H9 (cell line): ENCODE data around the gene GRIP1. TPM values are rescaled to one million over a fixed set of nuclear protein-coding genes. Genes with fewer than 3 reads are reported as not detected.

Source experiments
- DNase-seq: peaks from one replicate; pipeline ENCODE4 v3.0.0-alpha.2; 2017
- H2AFZ ChIP-seq: one replicate; pipeline ENCODE4 v1.6.1; 2013; ENCODE audit warnings: mild to moderate bottlenecking, low read length, control low read depth, moderate library complexity
- H2AK5ac ChIP-seq: 2 replicates; pipeline ENCODE4 v1.6.1; 2013; ENCODE audit warnings: low read length, control low read depth, mixed read lengths; ENCODE audit not compliant: insufficient read length
- H2BK120ac ChIP-seq: one replicate; pipeline ENCODE4 v1.6.1; 2013; ENCODE audit warnings: low read depth, mild to moderate bottlenecking, low read length, control low read depth, inconsistent platforms; ENCODE audit not compliant: poor library complexity, severe bottlenecking
- H2BK12ac ChIP-seq: 2 replicates; pipeline ENCODE4 v1.6.1; 2013; ENCODE audit warnings: low read length, control low read depth, mixed read lengths, low read depth; ENCODE audit not compliant: insufficient read length
- H2BK15ac ChIP-seq: 2 replicates; pipeline ENCODE4 v1.6.1; 2013; ENCODE audit warnings: low read depth, low read length, control low read depth
- H2BK20ac ChIP-seq: one replicate; pipeline ENCODE4 v1.6.1; 2013; ENCODE audit warnings: low read depth, mild to moderate bottlenecking, low read length, control low read depth, inconsistent platforms; ENCODE audit not compliant: poor library complexity, severe bottlenecking
- H2BK5ac ChIP-seq: 2 replicates; pipeline ENCODE4 v1.6.1; 2013; ENCODE audit warnings: low read length, control low read depth, mixed read lengths; ENCODE audit not compliant: insufficient read length
- H3K14ac ChIP-seq: 2 replicates; pipeline ENCODE4 v1.6.1; 2013; ENCODE audit warnings: low read length, control low read depth; ENCODE audit not compliant: insufficient read depth
- H3K18ac ChIP-seq: 2 replicates; pipeline ENCODE4 v1.6.1; 2013; ENCODE audit warnings: low read depth, mild to moderate bottlenecking, mixed read lengths, low read length, control low read depth; ENCODE audit not compliant: insufficient read length
- H3K23ac ChIP-seq: 2 replicates; pipeline ENCODE4 v1.6.1; 2013; ENCODE audit warnings: low read length, control low read depth, mixed read lengths, low read depth; ENCODE audit not compliant: insufficient read length
- H3K23me2 ChIP-seq: 2 replicates; pipeline ENCODE4 v1.6.1; 2013; ENCODE audit warnings: low read depth, mild to moderate bottlenecking, mixed read lengths, low read length, control low read depth; ENCODE audit not compliant: insufficient read length, poor library complexity, severe bottlenecking
- H3K27ac ChIP-seq: 2 replicates; pipeline ENCODE4 v1.5.1; 2013; ENCODE audit warnings: low read length, control low read depth, mixed read lengths, low read depth; ENCODE audit not compliant: insufficient read length
- H3K27me3 ChIP-seq: 2 replicates; pipeline ENCODE4 v1.6.1; 2013; ENCODE audit warnings: low read length, control low read depth, inconsistent platforms; ENCODE audit not compliant: insufficient read depth
- H3K4ac ChIP-seq: 2 replicates; pipeline ENCODE4 v1.6.1; 2013; ENCODE audit warnings: low read depth, mild to moderate bottlenecking, control low read depth, inconsistent platforms, low read length, moderate library complexity
- H3K4me1 ChIP-seq: 2 replicates; pipeline ENCODE4 v1.6.1; 2013; ENCODE audit warnings: low read length, control low read depth, inconsistent platforms; ENCODE audit not compliant: insufficient read depth
- H3K4me2 ChIP-seq: 2 replicates; pipeline ENCODE4 v1.6.1; 2013; ENCODE audit warnings: low read length, control low read depth, mixed read lengths; ENCODE audit not compliant: insufficient read length, insufficient read depth
- H3K56ac ChIP-seq: 2 replicates; pipeline ENCODE4 v1.6.1; 2013; ENCODE audit warnings: low read depth, mild to moderate bottlenecking, mixed read lengths, low read length, control low read depth; ENCODE audit not compliant: insufficient read length
- H3K79me1 ChIP-seq: 2 replicates; pipeline ENCODE4 v1.6.1; 2013; ENCODE audit warnings: low read depth, mild to moderate bottlenecking, moderate library complexity, low read length, control low read depth, inconsistent platforms; ENCODE audit not compliant: insufficient read depth, poor library complexity, severe bottlenecking
- H3K79me2 ChIP-seq: 2 replicates; pipeline ENCODE4 v1.6.1; 2013; ENCODE audit warnings: low read length, control low read depth, inconsistent platforms; ENCODE audit not compliant: insufficient read depth
- H3K9ac ChIP-seq: 2 replicates; pipeline ENCODE4 v1.6.1; 2013; ENCODE audit warnings: low read length, control low read depth, mixed read lengths; ENCODE audit not compliant: insufficient read length; ENCODE audit errors: extremely low read depth
- H3K9me3 ChIP-seq: one replicate; pipeline ENCODE4 v1.6.1; 2013; ENCODE audit warnings: low read depth, low read length, inconsistent platforms; ENCODE audit not compliant: control insufficient read depth
- H3T11ph ChIP-seq: one replicate; pipeline ENCODE4 v1.6.1; 2013; ENCODE audit warnings: mild to moderate bottlenecking, low read length, control low read depth, inconsistent platforms
- H4K20me1 ChIP-seq: one replicate; pipeline ENCODE4 v1.6.1; 2013; ENCODE audit not compliant: control insufficient read depth, insufficient read length, insufficient read depth
- H4K5ac ChIP-seq: 2 replicates; pipeline ENCODE4 v1.6.1; 2013; ENCODE audit warnings: low read depth, mild to moderate bottlenecking, mixed read lengths, low read length, control low read depth; ENCODE audit not compliant: insufficient read length
- H4K8ac ChIP-seq: replicated peaks from 2 replicates; pipeline ENCODE4 v1.6.1; 2013; ENCODE audit warnings: low read length, control low read depth, mixed read lengths, low read depth; ENCODE audit not compliant: insufficient read length
- H4K91ac ChIP-seq: 2 replicates; pipeline ENCODE4 v1.6.1; 2013; ENCODE audit warnings: low read depth, mild to moderate bottlenecking, moderate library complexity, mixed read lengths, low read length, control low read depth; ENCODE audit not compliant: insufficient read length
- H3K27ac Mint-ChIP-seq, 3 experiments: 2 replicates in 2 of 3; 3 replicates in 1 of 3; pipeline ENCODE4 v1.8.0; 2020 to 2021; ENCODE audit warnings: mixed read lengths in 3 of 3, mild to moderate bottlenecking in 1 of 3, moderate library complexity in 1 of 3
- H3K27me3 Mint-ChIP-seq: 2 replicates; pipeline ENCODE4 v1.8.0; 2021; ENCODE audit warnings: low read depth, mild to moderate bottlenecking, moderate library complexity, mixed read lengths
- H3K36me3 Mint-ChIP-seq, 3 experiments: 2 replicates in 2 of 3; 3 replicates in 1 of 3; pipeline ENCODE4 v1.8.0; 2020 to 2021; ENCODE audit warnings: low read depth in 3 of 3, mixed read lengths in 3 of 3; ENCODE audit not compliant: insufficient read depth in 1 of 3
- H3K4me1 Mint-ChIP-seq, 2 experiments: 2 replicates each; pipeline ENCODE4 v1.8.0; 2020; ENCODE audit warnings: mixed read lengths in 2 of 2
- H3K4me3 Mint-ChIP-seq, 2 experiments: 2 replicates in 1 of 2; 3 replicates in 1 of 2; pipeline ENCODE4 v1.8.0; 2020 to 2021; ENCODE audit warnings: mild to moderate bottlenecking in 2 of 2, mixed read lengths in 2 of 2, moderate library complexity in 1 of 2
- H3K9me3 Mint-ChIP-seq, 2 experiments: 2 replicates in 1 of 2; 3 replicates in 1 of 2; pipeline ENCODE4 v1.8.0; 2020; ENCODE audit warnings: mild to moderate bottlenecking in 2 of 2, mixed read lengths in 2 of 2, moderate library complexity in 1 of 2
- CTCF ChIP-seq: fragments of 200-600 bp; sonication (generic); conservative IDR thresholded peaks from 3 replicates; pipeline ENCODE4 v1.8.0; 2021; ENCODE audit warnings: antibody characterized with exemption, mild to moderate bottlenecking
- WGBS: extraction: QIAGEN DNeasy Blood & Tissue Kit; methylation state at CpG from one replicate; pipeline ENCODE4 v1.1.7; 2013; ENCODE audit warnings: missing lambda C conversion rate, low lambda C conversion rate, mixed read lengths; ENCODE audit not compliant: insufficient read length; ENCODE audit errors: extremely low coverage; 5-methylcytosine and 5-hydroxymethylcytosine counted together
- total RNA-seq: library from RNA; stranded (reverse); gene quantifications from 2 replicates; pipeline ENCODE4 v1.2.1, GENCODE V29; 2021

GRIP1 gene
- total RNA-seq, 1 experiment from 2014 or later = 19.5 TPM

- Histone ChIP-seq H3K9me3 (no peaks in the 10 kb centered on the region), H3K56ac (no peak overlapping the region), H4K5ac (no peak overlapping the region), H3K18ac (no peak overlapping the region), H3K4me1 (peaks cover 6% of the 10 kb centered on the region; the same call in 1 of the 2 replicates), H3K4me2 (no peak overlapping the region), H3K27ac (no peak overlapping the region), H2BK20ac (no peak overlapping the region), H2AK5ac (no peak overlapping the region), H4K91ac (no peak overlapping the region), H3K9ac (no peak overlapping the region), H2AFZ (no peak overlapping the region), H3K79me2 (no peaks in the 10 kb centered on the region), H3K79me1 (no peaks in the 10 kb centered on the region), H4K20me1 (no peaks in the 10 kb centered on the region), H3K23me2 (no peaks in the 10 kb centered on the region), H2BK15ac (no peak overlapping the region), H2BK12ac (no peak overlapping the region), H4K8ac (no peak overlapping the region), H3K14ac (no peak overlapping the region), H3K23ac (no peak overlapping the region), H3K4ac (no peak overlapping the region), H2BK5ac (no peak overlapping the region), H2BK120ac (no peak overlapping the region), H3K27me3 (no peaks in the 10 kb centered on the region), H3T11ph (no peak overlapping the region)
- no peak for TF ChIP-seq CTCF
- WGBS = no CpG with 5 or more reads among the region's 3 CpGs
- Mint-ChIP-seq H3K27me3 (no peaks in the 10 kb centered on the region), H3K9me3 (no peaks in the 10 kb centered on the region), H3K4me3 (no peak overlapping the region), H3K27ac (no peak overlapping the region), H3K36me3 (no peaks in the 10 kb centered on the region), H3K4me1 (peaks cover 3 to 5% of the 10 kb centered on the region in 2 experiments)
- no peak for DNase-seq
These were observed 141.0 kb downstream of the GRIP1 start for GRCh38 chr12:66537876-66538275.
